ENCODE results near the gene ZBTB21. TPM values are rescaled to one million over a fixed set of nuclear protein-coding genes. Genes with fewer than 3 reads are reported as not detected.

Gene ZBTB21
- total and polyA plus RNA-seq, 9 of the 15 experiments (the other 6 are each of a cell fraction or from before 2014, with no cell fraction given) = 2.2 to 15.2 (median 8.7) TPM

DNA sequence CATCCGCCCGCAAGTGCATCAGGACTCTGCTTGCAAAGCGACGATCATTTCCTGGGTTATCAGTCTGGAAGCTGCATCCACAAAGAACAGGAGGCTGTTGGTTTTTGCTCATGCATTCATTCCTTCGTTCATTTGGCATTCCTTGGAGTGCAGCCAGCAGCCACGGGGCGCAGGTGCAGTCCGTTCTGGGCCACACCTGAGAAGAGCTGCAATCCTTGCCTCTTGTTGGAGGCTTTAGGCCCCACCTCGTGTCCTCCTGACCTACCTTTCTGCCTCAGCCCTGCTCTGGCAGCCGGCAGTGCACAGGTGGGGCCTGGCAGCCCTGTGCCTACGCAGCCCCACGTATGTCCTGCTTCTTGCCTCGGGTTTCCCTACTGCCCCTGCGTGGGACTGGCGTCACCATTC, 36.7 kb downstream of the ZBTB21 start (continued):
- TF ChIP-seq ZMIZ1 (IDR thresholded peaks at IDR 0.05; ENCODE audit: low read depth in 2 of 2, low read length in 2 of 2) (no peak), SNIP1 (IDR thresholded peaks at IDR 0.05; ENCODE audit: low read depth) (no peak), ZNF444 (CRISPR knock-in tag; IDR thresholded peaks at IDR 0.05) (no peak), TRIM25 (IDR thresholded peaks at IDR 0.05; ENCODE audit: borderline replicate concordance) (no peak), TBP (optimal IDR thresholded peaks at IDR 0.05; ENCODE audit: low read depth, low read length) (no peak)

Data from K562 (cell line).